ENCODE measurements around the gene CLIP4.

CLIP4 gene, protein sequence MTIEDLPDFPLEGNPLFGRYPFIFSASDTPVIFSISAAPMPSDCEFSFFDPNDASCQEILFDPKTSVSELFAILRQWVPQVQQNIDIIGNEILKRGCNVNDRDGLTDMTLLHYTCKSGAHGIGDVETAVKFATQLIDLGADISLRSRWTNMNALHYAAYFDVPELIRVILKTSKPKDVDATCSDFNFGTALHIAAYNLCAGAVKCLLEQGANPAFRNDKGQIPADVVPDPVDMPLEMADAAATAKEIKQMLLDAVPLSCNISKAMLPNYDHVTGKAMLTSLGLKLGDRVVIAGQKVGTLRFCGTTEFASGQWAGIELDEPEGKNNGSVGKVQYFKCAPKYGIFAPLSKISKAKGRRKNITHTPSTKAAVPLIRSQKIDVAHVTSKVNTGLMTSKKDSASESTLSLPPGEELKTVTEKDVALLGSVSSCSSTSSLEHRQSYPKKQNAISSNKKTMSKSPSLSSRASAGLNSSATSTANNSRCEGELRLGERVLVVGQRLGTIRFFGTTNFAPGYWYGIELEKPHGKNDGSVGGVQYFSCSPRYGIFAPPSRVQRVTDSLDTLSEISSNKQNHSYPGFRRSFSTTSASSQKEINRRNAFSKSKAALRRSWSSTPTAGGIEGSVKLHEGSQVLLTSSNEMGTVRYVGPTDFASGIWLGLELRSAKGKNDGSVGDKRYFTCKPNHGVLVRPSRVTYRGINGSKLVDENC

DNA sequence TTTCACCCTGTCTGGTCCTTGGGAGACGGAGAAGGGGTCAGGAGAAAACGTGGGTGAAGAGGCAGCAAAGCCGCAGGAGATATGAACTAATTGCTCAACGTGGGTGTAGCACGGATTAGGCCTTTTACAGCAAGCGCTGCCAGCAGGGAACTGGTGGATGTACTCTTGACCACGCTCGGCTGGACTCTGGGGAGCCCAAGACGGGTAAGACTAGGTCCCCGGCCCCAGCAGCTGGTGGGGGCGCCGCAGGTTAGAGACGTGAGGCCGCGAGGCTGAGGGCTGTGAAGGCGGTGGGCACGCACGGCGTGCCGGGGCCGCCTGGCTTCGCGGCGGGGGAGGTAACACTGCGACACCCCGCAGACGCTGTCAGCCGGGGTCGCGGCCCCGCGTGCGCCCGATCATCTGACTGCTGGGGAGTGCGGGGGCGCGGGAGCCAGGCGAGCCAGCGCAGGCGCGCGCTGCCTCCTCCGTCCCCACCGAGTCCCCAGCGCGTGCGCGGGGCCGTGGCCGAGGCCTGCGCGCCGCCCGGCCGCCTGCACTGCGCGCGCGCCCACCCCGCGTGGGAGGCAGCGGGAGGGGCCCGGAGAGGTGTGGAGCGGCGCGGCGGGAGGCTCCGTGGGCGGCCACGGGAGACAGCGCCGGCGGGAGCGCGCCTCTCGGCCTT, at the start of gene CLIP4:
CLIP4 (plus strand) TSS at position 470 of the 664 bp plus-strand sequence. CDS start 5,974 bp downstream, outside the sequence.
- H3K9ac ChIP-seq (ENCODE audit: low read length) = peak within 1 kb of the TSS; percentile 39

DNA sequence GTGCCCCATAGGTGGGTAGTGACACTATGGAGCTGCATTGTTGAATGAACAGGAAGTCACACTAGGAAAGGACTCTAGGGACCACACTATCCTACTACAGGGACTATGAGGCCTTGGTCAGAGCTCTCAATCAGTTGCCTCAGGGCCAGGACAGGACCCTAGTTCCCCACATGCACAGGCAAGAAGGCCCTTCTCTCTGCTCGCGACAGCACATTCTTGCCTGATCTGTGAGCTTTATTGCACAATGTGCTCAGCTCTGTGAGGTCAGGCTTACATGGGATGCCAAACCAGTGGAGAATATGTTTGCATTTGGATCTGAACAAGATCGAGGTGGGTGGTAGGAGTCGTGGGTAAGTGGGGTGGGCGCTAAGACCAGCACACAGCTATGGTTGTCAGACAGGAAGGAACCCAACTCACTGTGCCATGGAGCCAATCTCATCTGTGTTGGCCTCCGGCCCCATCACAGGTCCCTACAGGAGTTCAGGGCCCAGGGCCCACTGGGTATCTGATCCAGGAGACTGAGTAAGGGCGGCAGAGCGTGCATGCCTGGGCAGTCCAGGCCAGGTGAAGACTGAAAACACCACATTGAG, 48.8 kb upstream of the CLIP4 start:
- Histone ChIP-seq H3K36me3 (ENCODE audit: control insufficient read depth, insufficient read depth, low read length) (no peaks in the 10 kb centered on the region), H3K4me3 (ENCODE audit: low read depth, low read length) (no peak overlapping the region), H3K27me3 (ENCODE audit: control insufficient read depth, insufficient read depth, low read length) (no peaks in the 10 kb centered on the region), H3K4me1 (ENCODE audit: control insufficient read depth, insufficient read depth, low read length) (peaks cover 16% of the 10 kb centered on the region), H3K9me3 (ENCODE audit: control insufficient read depth, insufficient read depth, low read depth, low read length) (no peaks in the 10 kb centered on the region), H3K9ac (ENCODE audit: low read length) (no peak overlapping the region), H3K27ac (ENCODE audit: low read depth, low read length) (no peak overlapping the region)

More for the DNA sequence above, at the start of gene CLIP4:
- peaks cover 4% of the 10 kb centered on the region; the same call in 1 of the 2 replicates for H3K4me1 ChIP-seq (ENCODE audit: control insufficient read depth, insufficient read depth, low read length)
- H3K4me3 ChIP-seq (ENCODE audit: low read depth, low read length) = peak within 1 kb of the TSS; percentile 62
- H3K27ac ChIP-seq (ENCODE audit: low read depth, low read length) = no peak within 1 kb of the TSS
- H3K27me3 ChIP-seq (ENCODE audit: control insufficient read depth, insufficient read depth, low read length) = peaks cover 63% of the 10 kb centered on the region
- H3K9me3 ChIP-seq (ENCODE audit: control insufficient read depth, insufficient read depth, low read depth, low read length) = no peaks in the 10 kb centered on the region
- no peaks in the 10 kb centered on the region for H3K36me3 ChIP-seq (ENCODE audit: control insufficient read depth, insufficient read depth, low read length)

DNA sequence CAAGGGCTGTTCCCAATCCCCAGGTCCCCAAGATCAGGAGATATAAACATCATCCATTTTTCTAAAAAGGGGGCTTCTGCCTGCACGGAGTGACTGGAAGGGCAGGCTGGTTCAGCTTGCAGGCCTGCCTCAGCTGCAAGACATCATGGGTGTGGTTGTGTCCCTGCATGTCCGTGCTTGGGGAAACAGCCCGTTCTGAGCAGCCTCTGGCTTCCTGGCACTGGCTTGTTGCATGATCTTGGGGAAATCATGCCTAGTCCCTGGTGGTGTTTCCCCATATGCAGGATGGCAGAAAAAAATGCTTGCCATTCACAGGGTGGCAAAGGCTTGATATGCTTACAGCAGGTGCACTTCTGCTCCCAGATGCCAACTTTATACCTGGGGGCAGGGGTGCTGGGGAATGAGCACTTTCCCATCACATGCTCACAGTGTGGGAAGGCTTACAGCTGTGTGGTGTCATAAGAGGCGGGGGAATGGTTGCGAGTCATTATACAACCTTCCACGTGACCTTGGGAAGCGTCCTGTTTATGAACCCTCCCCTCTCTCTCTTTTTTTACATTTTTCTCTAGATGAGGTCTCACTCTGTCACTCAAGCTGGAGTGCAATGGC, 48.1 kb upstream of the CLIP4 start:
- Histone ChIP-seq H3K36me3 (ENCODE audit: control insufficient read depth, insufficient read depth, low read length) (no peaks in the 10 kb centered on the region), H3K27ac (ENCODE audit: low read depth, low read length) (no peak overlapping the region), H3K4me1 (ENCODE audit: control insufficient read depth, insufficient read depth, low read length) (peaks cover 16% of the 10 kb centered on the region), H3K4me3 (ENCODE audit: low read depth, low read length) (no peak overlapping the region), H3K27me3 (ENCODE audit: control insufficient read depth, insufficient read depth, low read length) (no peaks in the 10 kb centered on the region), H3K9ac (ENCODE audit: low read length) (no peak overlapping the region), H3K9me3 (ENCODE audit: control insufficient read depth, insufficient read depth, low read depth, low read length) (no peaks in the 10 kb centered on the region)

DNA sequence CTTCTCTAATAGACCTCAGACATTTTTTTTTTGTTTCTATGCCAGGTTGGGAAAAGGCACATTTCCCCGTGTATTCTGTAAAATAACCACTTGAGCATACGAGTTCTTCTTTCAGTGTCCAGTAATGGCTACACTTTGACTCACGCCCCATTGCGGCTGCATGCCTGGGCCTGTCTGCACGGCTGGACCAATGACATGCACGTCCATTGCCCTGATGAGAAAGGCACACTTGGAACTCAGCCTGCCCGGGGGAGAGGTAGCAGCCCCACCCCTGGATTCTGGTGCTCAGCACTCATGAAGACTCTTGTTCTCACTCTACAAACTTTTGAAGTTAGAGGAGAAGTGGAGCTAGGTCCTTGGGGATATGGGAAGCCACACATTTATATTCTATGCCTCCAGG, 46.7 kb upstream of the CLIP4 start:
- no peaks in the 10 kb centered on the region for H3K27me3 ChIP-seq (ENCODE audit: control insufficient read depth, insufficient read depth, low read length)
- no peak overlapping the region for H3K4me3 ChIP-seq (ENCODE audit: low read depth, low read length)
- no peak overlapping the region for H3K27ac ChIP-seq (ENCODE audit: low read depth, low read length)
- no peaks in the 10 kb centered on the region for H3K9me3 ChIP-seq (ENCODE audit: control insufficient read depth, insufficient read depth, low read depth, low read length)
- H3K9ac ChIP-seq (ENCODE audit: low read length) = no peak overlapping the region
- H3K36me3 ChIP-seq (ENCODE audit: control insufficient read depth, insufficient read depth, low read length) = no peaks in the 10 kb centered on the region
- H3K4me1 ChIP-seq (ENCODE audit: control insufficient read depth, insufficient read depth, low read length) = peaks cover 16% of the 10 kb centered on the region

DNA sequence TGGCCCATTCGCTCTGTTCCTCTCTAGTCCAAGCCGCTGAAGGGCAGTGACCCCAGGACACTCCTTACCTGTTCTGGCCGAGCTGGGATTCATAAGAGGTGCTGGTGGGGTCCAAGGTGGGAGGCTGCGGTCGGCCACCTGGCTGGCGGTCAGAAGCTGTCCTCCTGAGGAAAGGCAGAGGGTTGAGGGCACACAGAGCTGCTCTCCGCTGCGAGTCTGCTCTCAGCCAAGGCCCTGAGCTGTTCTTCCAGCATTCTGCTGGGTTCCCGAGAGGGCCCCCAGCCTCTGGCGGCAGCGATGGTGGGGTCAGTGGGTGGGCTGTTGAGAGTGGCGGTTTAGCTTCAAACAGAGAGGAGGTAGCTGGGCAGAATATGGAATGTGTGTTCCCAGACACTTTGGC, 44.7 kb upstream of the CLIP4 start:
- no peaks in the 10 kb centered on the region for H3K27me3 ChIP-seq (ENCODE audit: control insufficient read depth, insufficient read depth, low read length)
- no peak overlapping the region for H3K27ac ChIP-seq (ENCODE audit: low read depth, low read length)
- no peaks in the 10 kb centered on the region for H3K9me3 ChIP-seq (ENCODE audit: control insufficient read depth, insufficient read depth, low read depth, low read length)
- no peaks in the 10 kb centered on the region for H3K36me3 ChIP-seq (ENCODE audit: control insufficient read depth, insufficient read depth, low read length)
- H3K4me3 ChIP-seq (ENCODE audit: low read depth, low read length) = no peak overlapping the region
- H3K9ac ChIP-seq (ENCODE audit: low read length) = no peak overlapping the region
- 0 out of 2 replicates have a peak, but pooled peaks cover 1% of the 10 kb centered on the region for H3K4me1 ChIP-seq (ENCODE audit: control insufficient read depth, insufficient read depth, low read length)

DNA sequence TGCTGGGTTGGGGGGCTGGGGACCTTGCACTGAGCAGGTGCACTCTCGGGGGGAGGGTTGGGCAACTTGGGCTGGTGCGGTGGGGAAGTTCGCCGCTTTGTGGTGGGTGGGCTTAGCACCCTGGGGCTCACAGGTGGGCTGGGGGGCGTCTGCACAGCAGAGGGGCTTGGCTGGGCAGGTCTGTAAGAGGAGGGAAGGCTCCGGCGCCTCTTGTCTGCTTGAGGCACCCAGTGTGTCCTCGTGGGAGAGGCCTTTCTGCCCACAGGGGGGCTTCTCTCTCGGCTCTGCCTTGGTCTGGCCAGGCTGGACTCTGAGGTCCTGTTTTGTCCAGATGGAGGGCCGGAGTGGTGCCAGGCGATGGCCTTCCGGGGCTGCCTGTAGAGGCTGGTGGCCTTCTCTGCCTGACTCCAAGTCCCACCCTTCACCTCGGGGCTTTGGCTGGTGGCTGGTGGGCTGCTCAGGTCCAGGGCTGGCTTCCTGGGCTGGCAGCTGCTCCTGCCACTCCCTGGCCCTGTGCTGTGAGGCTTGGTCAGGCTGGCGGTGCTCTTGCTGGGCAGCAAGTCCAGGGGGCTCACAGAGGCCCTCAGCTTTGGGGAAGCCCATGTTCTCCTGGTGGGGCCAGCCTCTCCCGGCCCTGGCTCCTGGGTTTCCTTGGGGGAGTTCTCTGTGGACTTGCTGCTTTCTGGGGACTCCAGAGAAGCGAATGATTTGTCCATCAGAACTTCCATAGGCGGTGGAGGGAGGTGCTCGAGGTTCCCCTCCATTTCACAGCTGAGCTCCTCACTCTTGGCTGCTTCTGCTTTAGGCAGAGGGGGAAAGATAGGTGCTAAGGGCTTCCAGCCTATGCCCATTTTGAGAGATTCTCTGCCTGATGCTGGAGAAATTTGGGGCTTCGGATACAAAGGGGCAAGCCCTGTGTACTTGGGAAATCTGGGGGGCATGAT, 43.9 kb upstream of the CLIP4 start:
- Histone ChIP-seq H3K36me3 (ENCODE audit: control insufficient read depth, insufficient read depth, low read length) (no peaks in the 10 kb centered on the region), H3K27me3 (ENCODE audit: control insufficient read depth, insufficient read depth, low read length) (no peaks in the 10 kb centered on the region), H3K4me1 (ENCODE audit: control insufficient read depth, insufficient read depth, low read length) (no peaks in the 10 kb centered on the region), H3K27ac (ENCODE audit: low read depth, low read length) (no peak overlapping the region), H3K4me3 (ENCODE audit: low read depth, low read length) (no peak overlapping the region), H3K9ac (ENCODE audit: low read length) (no peak overlapping the region), H3K9me3 (ENCODE audit: control insufficient read depth, insufficient read depth, low read depth, low read length) (no peaks in the 10 kb centered on the region)

GRCh38 chr2:29072251-29072650, 43.0 kb upstream of the CLIP4 start:
- no peaks in the 10 kb centered on the region for H3K27me3 ChIP-seq (ENCODE audit: control insufficient read depth, insufficient read depth, low read length)
- H3K36me3 ChIP-seq (ENCODE audit: control insufficient read depth, insufficient read depth, low read length) = no peaks in the 10 kb centered on the region
- no peaks in the 10 kb centered on the region for H3K9me3 ChIP-seq (ENCODE audit: control insufficient read depth, insufficient read depth, low read depth, low read length)
- H3K27ac ChIP-seq (ENCODE audit: low read depth, low read length) = no peak overlapping the region
- no peak overlapping the region for H3K9ac ChIP-seq (ENCODE audit: low read length)
- no peak overlapping the region for H3K4me3 ChIP-seq (ENCODE audit: low read depth, low read length)
- H3K4me1 ChIP-seq (ENCODE audit: control insufficient read depth, insufficient read depth, low read length) = no peaks in the 10 kb centered on the region

GRCh38 chr2:29072971-29073725, 42.1 kb upstream of the CLIP4 start:
- H3K4me3 ChIP-seq (ENCODE audit: low read depth, low read length) = no peak overlapping the region
- H3K27me3 ChIP-seq (ENCODE audit: control insufficient read depth, insufficient read depth, low read length) = no peaks in the 10 kb centered on the region
- H3K4me1 ChIP-seq (ENCODE audit: control insufficient read depth, insufficient read depth, low read length) = no peaks in the 10 kb centered on the region
- no peak overlapping the region for H3K9ac ChIP-seq (ENCODE audit: low read length)
- H3K9me3 ChIP-seq (ENCODE audit: control insufficient read depth, insufficient read depth, low read depth, low read length) = 0 out of 2 replicates have a peak, but pooled peaks cover 4% of the 10 kb centered on the region
- H3K27ac ChIP-seq (ENCODE audit: low read depth, low read length) = no peak overlapping the region
- H3K36me3 ChIP-seq (ENCODE audit: control insufficient read depth, insufficient read depth, low read length) = no peaks in the 10 kb centered on the region

DNA sequence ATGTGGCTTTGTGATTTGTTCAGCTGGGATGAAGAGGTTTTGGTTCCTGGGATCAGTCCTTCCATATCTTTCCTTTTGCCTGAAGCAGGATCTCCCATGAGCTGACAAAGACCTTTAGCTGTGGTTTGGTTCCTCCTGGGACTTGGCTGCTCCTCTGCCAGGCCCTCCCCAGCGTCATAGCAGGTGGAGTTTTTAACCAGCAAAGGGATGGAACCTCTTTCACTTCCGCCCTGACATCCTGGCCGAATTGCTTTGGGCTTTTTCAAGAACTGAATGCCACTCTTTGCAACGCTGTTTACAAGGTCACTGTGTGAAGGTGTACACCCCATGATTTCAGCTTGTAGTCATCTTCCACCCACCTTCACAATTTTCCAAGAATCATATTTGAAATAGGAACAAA, 41.3 kb upstream of the CLIP4 start:
- H3K27me3 ChIP-seq (ENCODE audit: control insufficient read depth, insufficient read depth, low read length) = no peaks in the 10 kb centered on the region
- H3K9ac ChIP-seq (ENCODE audit: low read length) = no peak overlapping the region
- no peaks in the 10 kb centered on the region for H3K4me1 ChIP-seq (ENCODE audit: control insufficient read depth, insufficient read depth, low read length)
- H3K9me3 ChIP-seq (ENCODE audit: control insufficient read depth, insufficient read depth, low read depth, low read length) = peaks cover 7% of the 10 kb centered on the region
- no peak overlapping the region for H3K27ac ChIP-seq (ENCODE audit: low read depth, low read length)
- no peaks in the 10 kb centered on the region for H3K36me3 ChIP-seq (ENCODE audit: control insufficient read depth, insufficient read depth, low read length)
- H3K4me3 ChIP-seq (ENCODE audit: low read depth, low read length) = no peak overlapping the region
